Measurements from ENCODE around the gene ALPP.
"Not testable (repeated sequence)": the region's sequence is repeated elsewhere in the genome, so short reads cannot be mapped to it uniquely, and the experiment has no call there.

Gene ALPP

GRCh38 chr2:232363784-232364615 lies 14.6 kb upstream of the ALPP start:
- DNase-seq, result no peak

GRCh38 chr2:232364806-232365594 lies 13.6 kb upstream of the ALPP start:
- DNase-seq, result not testable (repeated sequence)

GRCh38 chr2:232365621-232366321 lies 12.8 kb upstream of the ALPP start:
- no peak for DNase-seq

- not testable (repeated sequence) for DNase-seq
These were observed 12.1 kb upstream of the ALPP start for GRCh38 chr2:232366461-232366860.

GRCh38 chr2:232367016-232367415 lies 11.5 kb upstream of the ALPP start:
- no peak for DNase-seq

- no peak for DNase-seq
These were observed 10.8 kb upstream of the ALPP start for GRCh38 chr2:232367591-232368233.

GRCh38 chr2:232368311-232368731 lies 10.2 kb upstream of the ALPP start:
- no peak for DNase-seq

- DNase-seq, result no peak
These were observed 9.2 kb upstream of the ALPP start for GRCh38 chr2:232369126-232369951.

- DNase-seq, result not testable (repeated sequence)
These were observed 8.5 kb upstream of the ALPP start for GRCh38 chr2:232370007-232370406.

GRCh38 chr2:232372231-232373208 lies 6.0 kb upstream of the ALPP start:
- no peak for DNase-seq

GRCh38 chr2:232374356-232374755 lies 4.2 kb upstream of the ALPP start:
- DNase-seq, result no peak

- no peak for DNase-seq
These were observed 3.4 kb upstream of the ALPP start for GRCh38 chr2:232375164-232375563.

- no peak for DNase-seq
These were observed 2.3 kb upstream of the ALPP start for GRCh38 chr2:232376260-232376659.

GRCh38 chr2:232376713-232377112 lies 1.8 kb upstream of the ALPP start:
- DNase-seq, result no peak

GRCh38 chr2:232377319-232377718 lies 1.2 kb upstream of the ALPP start:
- no peak for DNase-seq

- DNase-seq, result no peak
These were observed 463 bp upstream of the ALPP start for GRCh38 chr2:232377841-232378734.

- DNase-seq, result not testable (repeated sequence)
These were observed 1.3 kb downstream of the ALPP start for GRCh38 chr2:232379610-232380590.

Measured in amygdala (tissue), 56 donors.